GM12878 (cell line): Measurements from ENCODE around the gene TEX22.

Experiments
- CEBPB ChIP-seq, 2 experiments: fragments of 150-350 bp in 1 of 2; IDR thresholded peaks; 2 replicates each; pipeline ENCODE4 v1.6.1; 2012 to 2014; ENCODE audit warnings: low read depth in 2 of 2, low read length in 2 of 2, borderline replicate concordance in 1 of 2, inconsistent platforms in 1 of 2
- FOXK2 ChIP-seq: fragments of 450-650 bp; IDR thresholded peaks from 2 replicates; pipeline ENCODE4 v1.6.1; 2017; ENCODE audit warnings: mild to moderate bottlenecking, moderate library complexity
- NRF1 ChIP-seq: conservative IDR thresholded peaks from 2 replicates; pipeline ENCODE4 v1.6.1; 2011; ENCODE audit warnings: mild to moderate bottlenecking, low read depth, low read length, improper control_type of control experiment
- TF ChIP-seq, protein P1 (sequence below): fragments of 450-650 bp; IDR thresholded peaks from 2 replicates; pipeline ENCODE4 v1.6.1; 2018; ENCODE audit warnings: mild to moderate bottlenecking, low read depth, moderate library complexity; ENCODE audit not compliant: partially characterized antibody
- TF ChIP-seq, protein P2 (sequence below): fragments of 450-650 bp; formaldehyde crosslinking; IDR thresholded peaks from 2 replicates; pipeline ENCODE4 v1.5.0; 2022; ENCODE audit warnings: mild to moderate bottlenecking, missing genetic modification characterization

DNA sequence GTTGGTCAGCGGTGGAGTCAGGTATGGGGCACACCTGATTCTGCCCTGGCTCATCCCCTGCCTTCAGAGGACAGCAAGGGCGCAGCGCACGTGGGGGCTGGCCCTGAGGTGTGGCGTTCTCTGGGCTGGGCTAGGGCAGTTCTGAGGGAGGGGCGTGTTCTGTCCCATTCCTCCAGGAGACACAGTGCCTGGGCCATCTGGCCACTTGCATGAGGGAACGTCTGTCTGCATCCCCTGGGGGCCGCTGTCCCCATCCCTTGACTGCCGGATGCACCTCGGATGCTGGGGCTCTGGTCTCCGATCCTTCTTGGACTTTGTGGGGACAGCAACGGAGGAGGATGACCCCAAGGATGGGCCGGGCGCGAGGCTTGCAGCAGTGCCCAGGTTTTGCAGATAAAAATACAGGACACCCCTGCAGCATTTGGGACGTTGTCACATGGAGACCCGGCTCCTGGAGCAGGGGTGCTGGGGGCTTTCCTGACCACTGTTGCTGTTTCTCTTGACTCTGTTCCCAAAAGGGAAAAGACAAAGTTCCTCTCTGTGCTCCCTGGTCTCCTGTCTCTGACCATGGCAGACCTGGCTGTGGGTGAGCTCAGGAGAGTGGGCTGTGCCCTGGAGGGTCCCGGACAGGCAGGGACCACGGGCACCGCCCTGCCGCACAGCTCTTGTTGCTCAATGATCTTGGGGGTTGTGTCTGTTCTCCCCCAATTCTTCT is 28.2 kb downstream of the TEX22 start:
- TF ChIP-seq NRF1 (no peak), CEBPB (IDR thresholded peaks at IDR 0.05; ENCODE audit: borderline replicate concordance in 1 of 2, low read depth in 2 of 2, low read length in 2 of 2) (no peak), FOXK2 (no peak)
- TF ChIP-seq, protein P1, sequence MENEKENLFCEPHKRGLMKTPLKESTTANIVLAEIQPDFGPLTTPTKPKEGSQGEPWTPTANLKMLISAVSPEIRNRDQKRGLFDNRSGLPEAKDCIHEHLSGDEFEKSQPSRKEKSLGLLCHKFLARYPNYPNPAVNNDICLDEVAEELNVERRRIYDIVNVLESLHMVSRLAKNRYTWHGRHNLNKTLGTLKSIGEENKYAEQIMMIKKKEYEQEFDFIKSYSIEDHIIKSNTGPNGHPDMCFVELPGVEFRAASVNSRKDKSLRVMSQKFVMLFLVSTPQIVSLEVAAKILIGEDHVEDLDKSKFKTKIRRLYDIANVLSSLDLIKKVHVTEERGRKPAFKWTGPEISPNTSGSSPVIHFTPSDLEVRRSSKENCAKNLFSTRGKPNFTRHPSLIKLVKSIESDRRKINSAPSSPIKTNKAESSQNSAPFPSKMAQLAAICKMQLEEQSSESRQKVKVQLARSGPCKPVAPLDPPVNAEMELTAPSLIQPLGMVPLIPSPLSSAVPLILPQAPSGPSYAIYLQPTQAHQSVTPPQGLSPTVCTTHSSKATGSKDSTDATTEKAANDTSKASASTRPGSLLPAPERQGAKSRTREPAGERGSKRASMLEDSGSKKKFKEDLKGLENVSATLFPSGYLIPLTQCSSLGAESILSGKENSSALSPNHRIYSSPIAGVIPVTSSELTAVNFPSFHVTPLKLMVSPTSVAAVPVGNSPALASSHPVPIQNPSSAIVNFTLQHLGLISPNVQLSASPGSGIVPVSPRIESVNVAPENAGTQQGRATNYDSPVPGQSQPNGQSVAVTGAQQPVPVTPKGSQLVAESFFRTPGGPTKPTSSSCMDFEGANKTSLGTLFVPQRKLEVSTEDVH, result no peak
- TF ChIP-seq, protein P2, sequence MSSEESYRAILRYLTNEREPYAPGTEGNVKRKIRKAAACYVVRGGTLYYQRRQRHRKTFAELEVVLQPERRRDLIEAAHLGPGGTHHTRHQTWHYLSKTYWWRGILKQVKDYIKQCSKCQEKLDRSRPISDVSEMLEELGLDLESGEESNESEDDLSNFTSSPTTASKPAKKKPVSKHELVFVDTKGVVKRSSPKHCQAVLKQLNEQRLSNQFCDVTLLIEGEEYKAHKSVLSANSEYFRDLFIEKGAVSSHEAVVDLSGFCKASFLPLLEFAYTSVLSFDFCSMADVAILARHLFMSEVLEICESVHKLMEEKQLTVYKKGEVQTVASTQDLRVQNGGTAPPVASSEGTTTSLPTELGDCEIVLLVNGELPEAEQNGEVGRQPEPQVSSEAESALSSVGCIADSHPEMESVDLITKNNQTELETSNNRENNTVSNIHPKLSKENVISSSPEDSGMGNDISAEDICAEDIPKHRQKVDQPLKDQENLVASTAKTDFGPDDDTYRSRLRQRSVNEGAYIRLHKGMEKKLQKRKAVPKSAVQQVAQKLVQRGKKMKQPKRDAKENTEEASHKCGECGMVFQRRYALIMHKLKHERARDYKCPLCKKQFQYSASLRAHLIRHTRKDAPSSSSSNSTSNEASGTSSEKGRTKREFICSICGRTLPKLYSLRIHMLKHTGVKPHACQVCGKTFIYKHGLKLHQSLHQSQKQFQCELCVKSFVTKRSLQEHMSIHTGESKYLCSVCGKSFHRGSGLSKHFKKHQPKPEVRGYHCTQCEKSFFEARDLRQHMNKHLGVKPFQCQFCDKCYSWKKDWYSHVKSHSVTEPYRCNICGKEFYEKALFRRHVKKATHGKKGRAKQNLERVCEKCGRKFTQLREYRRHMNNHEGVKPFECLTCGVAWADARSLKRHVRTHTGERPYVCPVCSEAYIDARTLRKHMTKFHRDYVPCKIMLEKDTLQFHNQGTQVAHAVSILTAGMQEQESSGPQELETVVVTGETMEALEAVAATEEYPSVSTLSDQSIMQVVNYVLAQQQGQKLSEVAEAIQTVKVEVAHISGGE (CRISPR knock-in tag), result no peak
